K562 (cell line): ENCODE results near the gene CA7. TPM values are rescaled to one million over a fixed set of nuclear protein-coding genes. Genes with fewer than 3 reads are reported as not detected.

Experiments used
- CEBPG ChIP-seq, 3 experiments: fragments of 200-800 bp in 1 of 3; sonication (Bioruptor generic) in 1 of 3; sonication (generic) in 1 of 3; formaldehyde crosslinking in 1 of 3; IDR thresholded peaks in 2 of 3; conservative IDR thresholded peaks in 1 of 3; 2 replicates each; pipeline versions ENCODE4 v1.6.1 to v1.8.0; 2016 to 2022; ENCODE audit warnings: missing compliant biosample characterization in 2 of 3, missing genetic modification characterization in 2 of 3, mild to moderate bottlenecking in 1 of 3, missing genetic modification reagents in 1 of 3
- HDAC2 ChIP-seq: fragments of 450-650 bp; IDR thresholded peaks from 2 replicates; pipeline ENCODE4 v1.6.1; 2016; ENCODE audit warnings: mild to moderate bottlenecking
- KLF6 ChIP-seq: fragments of 250-450 bp; sonication (Bioruptor Pico); IDR thresholded peaks from 2 replicates; pipeline ENCODE4 v1.4.0; 2020; ENCODE audit warnings: mild to moderate bottlenecking, moderate library complexity, borderline replicate concordance
- NCOR1 ChIP-seq: fragments of 450-650 bp; IDR thresholded peaks from 2 replicates; pipeline ENCODE4 v1.6.1; 2016; ENCODE audit warnings: mild to moderate bottlenecking, moderate library complexity
- ZKSCAN8 ChIP-seq: fragments of 200-800 bp; sonication (Bioruptor generic); IDR thresholded peaks from 2 replicates; pipeline ENCODE4 v1.6.1; 2016; ENCODE audit warnings: missing genetic modification characterization, missing compliant biosample characterization
- ZNF133 ChIP-seq: fragments of 250-450 bp; sonication (Bioruptor Pico); IDR thresholded peaks from 2 replicates; pipeline ENCODE4 v1.4.0; 2020; ENCODE audit warnings: mild to moderate bottlenecking
- ZNF707 ChIP-seq: fragments of 250-450 bp; sonication (Bioruptor Pico); conservative IDR thresholded peaks from 2 replicates; pipeline ENCODE4 v1.8.0; 2022; ENCODE audit warnings: inconsistent platforms, mild to moderate bottlenecking, moderate library complexity
- polyA plus RNA-seq, 8 experiments: library from polyadenylated mRNA; depleted of rRNA in 4 of 8; stranded (reverse) in 5 of 8; unstranded in 3 of 8; fragments of >200 nt; fragmentation: Nextera tagmentation in 2 of 8; fragmentation: Illumina TruSeq in 1 of 8; extraction: Ambion mirVana in 2 of 8; extraction: Trizol in 1 of 8; gene quantifications; 2 replicates each; pipeline versions ENCODE4 v1.2.1 to v1.2.3, GENCODE V29; 2011 to 2014; ENCODE audit warnings: inconsistent platforms in 1 of 8, missing spikeins in 1 of 8
- total RNA-seq, 7 experiments: library from RNA; depleted of rRNA in 6 of 7; stranded (reverse); fragments of >200 nt in 6 of 7; fragmentation: Illumina TruSeq in 2 of 7; extraction: Trizol in 2 of 7; gene quantifications; 2 replicates each; pipeline versions ENCODE4 v1.2.1 to v1.2.3, GENCODE V29; 2011 to 2021; ENCODE audit warnings: low replicate concordance in 1 of 7
- TF ChIP-seq, protein P1 (sequence below), 2 experiments: fragments of 150-350 bp in 1 of 2; IDR thresholded peaks; 2 replicates each; pipeline ENCODE4 v1.6.1; 2012 to 2016; ENCODE audit warnings: low read depth in 2 of 2, low read length in 2 of 2, mild to moderate bottlenecking in 1 of 2, moderate library complexity in 1 of 2
- TF ChIP-seq, protein P2 (sequence below): fragments of 450-650 bp; IDR thresholded peaks from 2 replicates; pipeline ENCODE4 v1.6.1; 2017; ENCODE audit warnings: antibody characterized with exemption
- TF ChIP-seq, protein P3 (sequence below): fragments of 450-650 bp; formaldehyde crosslinking; IDR thresholded peaks from 2 replicates; pipeline ENCODE4 v1.4.0; 2020; ENCODE audit warnings: mild to moderate bottlenecking, moderate library complexity
- TF ChIP-seq, protein P4 (sequence below), 3 experiments: fragments of 200-800 bp in 1 of 3; fragments of 250-450 bp in 1 of 3; fragments of 450-650 bp in 1 of 3; sonication (Bioruptor Pico) in 1 of 3; sonication (Bioruptor generic) in 1 of 3; formaldehyde crosslinking in 1 of 3; IDR thresholded peaks; 2 replicates each; pipeline versions ENCODE4 v1.6.1 to v1.8.0; 2016 to 2022; ENCODE audit warnings: mild to moderate bottlenecking in 2 of 3, missing genetic modification characterization in 2 of 3, missing compliant biosample characterization in 1 of 3, moderate library complexity in 1 of 3
- TF ChIP-seq, protein P5 (sequence below): fragments of 450-650 bp; IDR thresholded peaks from 2 replicates; pipeline ENCODE4 v1.6.1; 2014; ENCODE audit warnings: low read depth, mild to moderate bottlenecking, moderate library complexity, borderline replicate concordance

Gene CA7
- total and polyA plus RNA-seq, 9 of the 15 experiments (the other 6 are each of a cell fraction or from before 2014, with no cell fraction given), result 0.03 to 0.07 (median 0.05) TPM; not detected in 5

DNA sequence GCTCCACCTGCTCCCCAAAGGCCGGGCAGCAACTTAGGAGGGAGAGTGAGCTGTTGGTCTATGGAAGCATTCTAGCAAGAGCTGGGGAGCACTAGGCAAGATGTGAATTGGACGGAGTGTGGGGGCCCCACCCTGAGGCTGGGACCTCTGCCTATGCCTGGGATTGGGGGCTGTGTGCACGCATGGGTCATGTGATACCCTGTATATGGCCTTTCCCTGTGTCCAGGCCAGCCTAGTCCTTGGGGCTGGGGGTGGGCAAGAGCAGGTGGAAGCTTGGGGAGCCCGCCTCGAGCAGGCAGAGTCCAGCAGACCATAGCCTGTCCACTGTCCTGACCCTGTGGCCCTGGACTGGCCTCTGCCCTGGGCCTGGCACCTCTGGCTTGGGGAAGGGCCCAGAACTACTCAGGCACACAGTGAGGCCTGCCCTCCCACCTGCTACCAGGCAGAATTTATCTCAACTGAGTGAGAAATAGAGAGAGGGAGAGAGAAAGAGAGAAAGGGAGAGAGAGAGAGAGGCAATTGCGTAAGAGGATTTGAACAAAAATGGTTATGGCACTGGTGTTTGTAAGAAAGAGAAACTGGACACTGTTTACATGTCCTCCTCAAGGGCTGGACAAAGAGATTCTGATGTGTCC, 55.2 kb downstream of the CA7 start (continued):
- peak; percentile 62; the same call in 1 of the 2 replicates for TF ChIP-seq ZKSCAN8 (CRISPR knock-in tag)
- TF ChIP-seq ZNF133 (CRISPR knock-in tag), result no peak
- TF ChIP-seq, protein P1, sequence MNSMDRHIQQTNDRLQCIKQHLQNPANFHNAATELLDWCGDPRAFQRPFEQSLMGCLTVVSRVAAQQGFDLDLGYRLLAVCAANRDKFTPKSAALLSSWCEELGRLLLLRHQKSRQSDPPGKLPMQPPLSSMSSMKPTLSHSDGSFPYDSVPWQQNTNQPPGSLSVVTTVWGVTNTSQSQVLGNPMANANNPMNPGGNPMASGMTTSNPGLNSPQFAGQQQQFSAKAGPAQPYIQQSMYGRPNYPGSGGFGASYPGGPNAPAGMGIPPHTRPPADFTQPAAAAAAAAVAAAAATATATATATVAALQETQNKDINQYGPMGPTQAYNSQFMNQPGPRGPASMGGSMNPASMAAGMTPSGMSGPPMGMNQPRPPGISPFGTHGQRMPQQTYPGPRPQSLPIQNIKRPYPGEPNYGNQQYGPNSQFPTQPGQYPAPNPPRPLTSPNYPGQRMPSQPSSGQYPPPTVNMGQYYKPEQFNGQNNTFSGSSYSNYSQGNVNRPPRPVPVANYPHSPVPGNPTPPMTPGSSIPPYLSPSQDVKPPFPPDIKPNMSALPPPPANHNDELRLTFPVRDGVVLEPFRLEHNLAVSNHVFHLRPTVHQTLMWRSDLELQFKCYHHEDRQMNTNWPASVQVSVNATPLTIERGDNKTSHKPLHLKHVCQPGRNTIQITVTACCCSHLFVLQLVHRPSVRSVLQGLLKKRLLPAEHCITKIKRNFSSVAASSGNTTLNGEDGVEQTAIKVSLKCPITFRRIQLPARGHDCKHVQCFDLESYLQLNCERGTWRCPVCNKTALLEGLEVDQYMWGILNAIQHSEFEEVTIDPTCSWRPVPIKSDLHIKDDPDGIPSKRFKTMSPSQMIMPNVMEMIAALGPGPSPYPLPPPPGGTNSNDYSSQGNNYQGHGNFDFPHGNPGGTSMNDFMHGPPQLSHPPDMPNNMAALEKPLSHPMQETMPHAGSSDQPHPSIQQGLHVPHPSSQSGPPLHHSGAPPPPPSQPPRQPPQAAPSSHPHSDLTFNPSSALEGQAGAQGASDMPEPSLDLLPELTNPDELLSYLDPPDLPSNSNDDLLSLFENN (IDR thresholded peaks at IDR 0.05; ENCODE audit: low read depth in 2 of 2, low read length in 2 of 2), result no peak
- TF ChIP-seq, protein P2, sequence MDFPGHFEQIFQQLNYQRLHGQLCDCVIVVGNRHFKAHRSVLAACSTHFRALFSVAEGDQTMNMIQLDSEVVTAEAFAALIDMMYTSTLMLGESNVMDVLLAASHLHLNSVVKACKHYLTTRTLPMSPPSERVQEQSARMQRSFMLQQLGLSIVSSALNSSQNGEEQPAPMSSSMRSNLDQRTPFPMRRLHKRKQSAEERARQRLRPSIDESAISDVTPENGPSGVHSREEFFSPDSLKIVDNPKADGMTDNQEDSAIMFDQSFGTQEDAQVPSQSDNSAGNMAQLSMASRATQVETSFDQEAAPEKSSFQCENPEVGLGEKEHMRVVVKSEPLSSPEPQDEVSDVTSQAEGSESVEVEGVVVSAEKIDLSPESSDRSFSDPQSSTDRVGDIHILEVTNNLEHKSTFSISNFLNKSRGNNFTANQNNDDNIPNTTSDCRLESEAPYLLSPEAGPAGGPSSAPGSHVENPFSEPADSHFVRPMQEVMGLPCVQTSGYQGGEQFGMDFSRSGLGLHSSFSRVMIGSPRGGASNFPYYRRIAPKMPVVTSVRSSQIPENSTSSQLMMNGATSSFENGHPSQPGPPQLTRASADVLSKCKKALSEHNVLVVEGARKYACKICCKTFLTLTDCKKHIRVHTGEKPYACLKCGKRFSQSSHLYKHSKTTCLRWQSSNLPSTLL, result no peak
- TF ChIP-seq CEBPG (CRISPR knock-in tag; IDR thresholded peaks at IDR 0.05), result peak; percentile 83
- TF ChIP-seq CEBPG (tag; conservative IDR thresholded peaks at IDR 0.05 in 1 of 2, IDR thresholded peaks at IDR 0.05 in 1 of 2), result peak; percentile 97
- TF ChIP-seq HDAC2, result no peak
- no peak for TF ChIP-seq NCOR1
- no peak for TF ChIP-seq ZNF707 (CRISPR knock-in tag)
- TF ChIP-seq, protein P3, sequence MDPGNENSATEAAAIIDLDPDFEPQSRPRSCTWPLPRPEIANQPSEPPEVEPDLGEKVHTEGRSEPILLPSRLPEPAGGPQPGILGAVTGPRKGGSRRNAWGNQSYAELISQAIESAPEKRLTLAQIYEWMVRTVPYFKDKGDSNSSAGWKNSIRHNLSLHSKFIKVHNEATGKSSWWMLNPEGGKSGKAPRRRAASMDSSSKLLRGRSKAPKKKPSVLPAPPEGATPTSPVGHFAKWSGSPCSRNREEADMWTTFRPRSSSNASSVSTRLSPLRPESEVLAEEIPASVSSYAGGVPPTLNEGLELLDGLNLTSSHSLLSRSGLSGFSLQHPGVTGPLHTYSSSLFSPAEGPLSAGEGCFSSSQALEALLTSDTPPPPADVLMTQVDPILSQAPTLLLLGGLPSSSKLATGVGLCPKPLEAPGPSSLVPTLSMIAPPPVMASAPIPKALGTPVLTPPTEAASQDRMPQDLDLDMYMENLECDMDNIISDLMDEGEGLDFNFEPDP (CRISPR knock-in tag), result no peak
- TF ChIP-seq KLF6, result no peak
- TF ChIP-seq, protein P4, sequence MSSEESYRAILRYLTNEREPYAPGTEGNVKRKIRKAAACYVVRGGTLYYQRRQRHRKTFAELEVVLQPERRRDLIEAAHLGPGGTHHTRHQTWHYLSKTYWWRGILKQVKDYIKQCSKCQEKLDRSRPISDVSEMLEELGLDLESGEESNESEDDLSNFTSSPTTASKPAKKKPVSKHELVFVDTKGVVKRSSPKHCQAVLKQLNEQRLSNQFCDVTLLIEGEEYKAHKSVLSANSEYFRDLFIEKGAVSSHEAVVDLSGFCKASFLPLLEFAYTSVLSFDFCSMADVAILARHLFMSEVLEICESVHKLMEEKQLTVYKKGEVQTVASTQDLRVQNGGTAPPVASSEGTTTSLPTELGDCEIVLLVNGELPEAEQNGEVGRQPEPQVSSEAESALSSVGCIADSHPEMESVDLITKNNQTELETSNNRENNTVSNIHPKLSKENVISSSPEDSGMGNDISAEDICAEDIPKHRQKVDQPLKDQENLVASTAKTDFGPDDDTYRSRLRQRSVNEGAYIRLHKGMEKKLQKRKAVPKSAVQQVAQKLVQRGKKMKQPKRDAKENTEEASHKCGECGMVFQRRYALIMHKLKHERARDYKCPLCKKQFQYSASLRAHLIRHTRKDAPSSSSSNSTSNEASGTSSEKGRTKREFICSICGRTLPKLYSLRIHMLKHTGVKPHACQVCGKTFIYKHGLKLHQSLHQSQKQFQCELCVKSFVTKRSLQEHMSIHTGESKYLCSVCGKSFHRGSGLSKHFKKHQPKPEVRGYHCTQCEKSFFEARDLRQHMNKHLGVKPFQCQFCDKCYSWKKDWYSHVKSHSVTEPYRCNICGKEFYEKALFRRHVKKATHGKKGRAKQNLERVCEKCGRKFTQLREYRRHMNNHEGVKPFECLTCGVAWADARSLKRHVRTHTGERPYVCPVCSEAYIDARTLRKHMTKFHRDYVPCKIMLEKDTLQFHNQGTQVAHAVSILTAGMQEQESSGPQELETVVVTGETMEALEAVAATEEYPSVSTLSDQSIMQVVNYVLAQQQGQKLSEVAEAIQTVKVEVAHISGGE (CRISPR knock-in tag; IDR thresholded peaks at IDR 0.05), result no peak
- TF ChIP-seq, protein P5, sequence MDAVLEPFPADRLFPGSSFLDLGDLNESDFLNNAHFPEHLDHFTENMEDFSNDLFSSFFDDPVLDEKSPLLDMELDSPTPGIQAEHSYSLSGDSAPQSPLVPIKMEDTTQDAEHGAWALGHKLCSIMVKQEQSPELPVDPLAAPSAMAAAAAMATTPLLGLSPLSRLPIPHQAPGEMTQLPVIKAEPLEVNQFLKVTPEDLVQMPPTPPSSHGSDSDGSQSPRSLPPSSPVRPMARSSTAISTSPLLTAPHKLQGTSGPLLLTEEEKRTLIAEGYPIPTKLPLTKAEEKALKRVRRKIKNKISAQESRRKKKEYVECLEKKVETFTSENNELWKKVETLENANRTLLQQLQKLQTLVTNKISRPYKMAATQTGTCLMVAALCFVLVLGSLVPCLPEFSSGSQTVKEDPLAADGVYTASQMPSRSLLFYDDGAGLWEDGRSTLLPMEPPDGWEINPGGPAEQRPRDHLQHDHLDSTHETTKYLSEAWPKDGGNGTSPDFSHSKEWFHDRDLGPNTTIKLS, result no peak
